ENCODE measurements around the gene IL17RE. TPM values are rescaled to one million over a fixed set of nuclear protein-coding genes. Genes with fewer than 3 reads are reported as not detected.
A peak's percentile ranks its signal among the peaks of the same experiment; 100 is the strongest.
"Not testable (repeated sequence)": the region's sequence is repeated elsewhere in the genome, so short reads cannot be mapped to it uniquely, and the experiment has no call there.

The IL17RE gene
- not detected for polyA plus RNA-seq

- no peaks in the 10 kb centered on the region for H3K9me3 Mint-ChIP-seq
- H3K27me3 Mint-ChIP-seq, result peaks cover 2% of the 10 kb centered on the region
- H3K27ac Mint-ChIP-seq, result peak within 1 kb of the TSS in 1 of 3 donors; percentile 50
- no peak within 1 kb of the TSS for H3K4me3 Mint-ChIP-seq
- H3K36me3 Mint-ChIP-seq, result peaks cover 6% of the 10 kb centered on the region
- peaks cover 0 to 6% (median 1%) of the 10 kb centered on the region in 3 donors for H3K4me1 Mint-ChIP-seq
Observed at GRCh38 chr3:9902372-9903237, at the start of gene IL17RE. Gene IL17RE, plus strand, starts transcription at chr3:9902848. Its CDS starts 85 bp downstream, at chr3:9902933.

- not testable (repeated sequence) for H3K4me1 Mint-ChIP-seq, H3K27ac Mint-ChIP-seq, H3K27me3 Mint-ChIP-seq, H3K4me3 Mint-ChIP-seq, H3K36me3 Mint-ChIP-seq, H3K9me3 Mint-ChIP-seq
Observed at GRCh38 chr3:9854291-9854940, 48.2 kb upstream of the IL17RE start.

- peaks cover 8% of the 10 kb centered on the region for H3K27me3 Mint-ChIP-seq
- no peaks in the 10 kb centered on the region for H3K9me3 Mint-ChIP-seq
- no peak overlapping the region for H3K27ac Mint-ChIP-seq
- H3K4me1 Mint-ChIP-seq, result no peaks in the 10 kb centered on the region
- no peak overlapping the region for H3K4me3 Mint-ChIP-seq
- peaks cover 4% of the 10 kb centered on the region for H3K36me3 Mint-ChIP-seq
Observed at GRCh38 chr3:9855594-9855993, 47.1 kb upstream of the IL17RE start.

- H3K27ac Mint-ChIP-seq, result no peak overlapping the region
- no peak overlapping the region for H3K4me3 Mint-ChIP-seq
- H3K9me3 Mint-ChIP-seq, result no peaks in the 10 kb centered on the region
- H3K36me3 Mint-ChIP-seq, result peaks cover 3% of the 10 kb centered on the region
- peaks cover 0 to 2% (median 0%) of the 10 kb centered on the region in 3 donors for H3K4me1 Mint-ChIP-seq
- H3K27me3 Mint-ChIP-seq, result no peaks in the 10 kb centered on the region
Observed at GRCh38 chr3:9859530-9860025, 43.1 kb upstream of the IL17RE start.

GRCh38 chr3:9861201-9861600, 41.4 kb upstream of the IL17RE start:
- Mint-ChIP-seq H3K4me3 (no peak overlapping the region), H3K36me3 (no peaks in the 10 kb centered on the region), H3K27ac (no peak overlapping the region), H3K9me3 (no peaks in the 10 kb centered on the region), H3K4me1 (peaks cover 0 to 2% (median 0%) of the 10 kb centered on the region in 3 donors), H3K27me3 (no peaks in the 10 kb centered on the region)

GRCh38 chr3:9861626-9862130, 41.0 kb upstream of the IL17RE start:
- Mint-ChIP-seq H3K27ac (no peak overlapping the region), H3K4me3 (no peak overlapping the region)

GRCh38 chr3:9862391-9863057, 40.1 kb upstream of the IL17RE start:
- no peaks in the 10 kb centered on the region for H3K36me3 Mint-ChIP-seq
- H3K27me3 Mint-ChIP-seq, result no peaks in the 10 kb centered on the region
- no peak overlapping the region for H3K4me3 Mint-ChIP-seq
- no peaks in the 10 kb centered on the region for H3K9me3 Mint-ChIP-seq
- no peak overlapping the region for H3K27ac Mint-ChIP-seq
- H3K4me1 Mint-ChIP-seq, result peaks cover 0 to 2% (median 0%) of the 10 kb centered on the region in 3 donors

More at GRCh38 chr3:9861626-9862130, 41.0 kb upstream of the IL17RE start:
- H3K9me3 Mint-ChIP-seq, result no peaks in the 10 kb centered on the region
- H3K36me3 Mint-ChIP-seq, result no peaks in the 10 kb centered on the region
- H3K27me3 Mint-ChIP-seq, result no peaks in the 10 kb centered on the region
- peaks cover 0 to 2% (median 0%) of the 10 kb centered on the region in 3 donors for H3K4me1 Mint-ChIP-seq

- Mint-ChIP-seq H3K36me3 (no peaks in the 10 kb centered on the region), H3K4me1 (peaks cover 0 to 2% (median 0%) of the 10 kb centered on the region in 3 donors), H3K4me3 (peak overlapping the region in 1 of 4 donors; percentile 10), H3K9me3 (no peaks in the 10 kb centered on the region), H3K27me3 (no peaks in the 10 kb centered on the region), H3K27ac (no peak overlapping the region)
Observed at GRCh38 chr3:9863058-9863772, 39.4 kb upstream of the IL17RE start.

GRCh38 chr3:9864200-9864927, 38.3 kb upstream of the IL17RE start:
- Mint-ChIP-seq H3K4me1 (peaks cover 0 to 2% (median 0%) of the 10 kb centered on the region in 3 donors), H3K9me3 (no peaks in the 10 kb centered on the region), H3K27ac (no peak overlapping the region), H3K36me3 (no peaks in the 10 kb centered on the region), H3K27me3 (no peaks in the 10 kb centered on the region), H3K4me3 (no peak overlapping the region)

- H3K4me1 Mint-ChIP-seq, H3K9me3 Mint-ChIP-seq, H3K36me3 Mint-ChIP-seq, H3K27ac Mint-ChIP-seq, H3K4me3 Mint-ChIP-seq, H3K27me3 Mint-ChIP-seq: not testable (repeated sequence)
Observed at GRCh38 chr3:9865125-9865637, 37.5 kb upstream of the IL17RE start.

- Mint-ChIP-seq H3K4me1 (peaks cover 0 to 2% (median 0%) of the 10 kb centered on the region in 3 donors), H3K4me3 (no peak overlapping the region), H3K36me3 (no peaks in the 10 kb centered on the region)
Observed at GRCh38 chr3:9866639-9867038, 36.0 kb upstream of the IL17RE start.

GRCh38 chr3:9867106-9867505, 35.5 kb upstream of the IL17RE start:
- Mint-ChIP-seq H3K4me3 (no peak overlapping the region), H3K4me1 (peaks cover 0 to 2% (median 0%) of the 10 kb centered on the region in 3 donors), H3K27ac (no peak overlapping the region), H3K9me3 (no peaks in the 10 kb centered on the region), H3K36me3 (no peaks in the 10 kb centered on the region), H3K27me3 (no peaks in the 10 kb centered on the region)

More at GRCh38 chr3:9866639-9867038, 36.0 kb upstream of the IL17RE start:
- no peaks in the 10 kb centered on the region for H3K9me3 Mint-ChIP-seq
- no peaks in the 10 kb centered on the region for H3K27me3 Mint-ChIP-seq
- H3K27ac Mint-ChIP-seq, result no peak overlapping the region

GRCh38 chr3:9869955-9870354, 32.7 kb upstream of the IL17RE start:
- H3K4me3 Mint-ChIP-seq, result no peak overlapping the region
- no peaks in the 10 kb centered on the region for H3K27me3 Mint-ChIP-seq
- no peaks in the 10 kb centered on the region for H3K4me1 Mint-ChIP-seq
- no peak overlapping the region for H3K27ac Mint-ChIP-seq
- H3K36me3 Mint-ChIP-seq, result no peaks in the 10 kb centered on the region
- H3K9me3 Mint-ChIP-seq, result no peaks in the 10 kb centered on the region

GRCh38 chr3:9870978-9871377, 31.7 kb upstream of the IL17RE start:
- H3K4me1 Mint-ChIP-seq, result no peaks in the 10 kb centered on the region
- no peaks in the 10 kb centered on the region for H3K36me3 Mint-ChIP-seq
- H3K27ac Mint-ChIP-seq, result no peak overlapping the region
- H3K9me3 Mint-ChIP-seq, result no peaks in the 10 kb centered on the region
- H3K27me3 Mint-ChIP-seq, result peaks cover 4% of the 10 kb centered on the region
- H3K4me3 Mint-ChIP-seq, result no peak overlapping the region
